NCI-H69 (cell line): ENCODE measurements around the gene KRT3.
"Not testable (repeated sequence)": the region's sequence is repeated elsewhere in the genome, so short reads cannot be mapped to it uniquely, and the experiment has no call there.

Source experiments
- DNase-seq: peaks from one replicate; lab custom pipeline; 2025; lab: John Stamatoyannopoulos, UW

Gene KRT3

GRCh38 chr12:52798003-52798670 is 2.2 kb upstream of the KRT3 start:
- no peak for DNase-seq

- DNase-seq, result no peak
Observed at GRCh38 chr12:52797529-52797894, 1.6 kb upstream of the KRT3 start.

GRCh38 chr12:52796839-52797528 is 1.1 kb upstream of the KRT3 start:
- no peak for DNase-seq

- DNase-seq, result no peak
Observed at GRCh38 chr12:52796429-52796794, 495 bp upstream of the KRT3 start.

- not testable (repeated sequence) for DNase-seq
Observed at GRCh38 chr12:52795332-52795674, 614 bp downstream of the KRT3 start.

GRCh38 chr12:52794479-52795331 is 1.2 kb downstream of the KRT3 start:
- no peak for DNase-seq

- no peak for DNase-seq
Observed at GRCh38 chr12:52792185-52793029, 3.5 kb downstream of the KRT3 start.

GRCh38 chr12:52791271-52792184 is 4.4 kb downstream of the KRT3 start:
- no peak for DNase-seq

GRCh38 chr12:52790427-52791270 is 5.3 kb downstream of the KRT3 start:
- DNase-seq, result no peak

GRCh38 chr12:52789637-52790426 is 6.1 kb downstream of the KRT3 start:
- DNase-seq, result no peak

- no peak for DNase-seq
Observed at GRCh38 chr12:52788876-52789636, 6.9 kb downstream of the KRT3 start.

- no peak for DNase-seq
Observed at GRCh38 chr12:52788192-52788875, 7.6 kb downstream of the KRT3 start.

GRCh38 chr12:52787324-52788191 is 8.4 kb downstream of the KRT3 start:
- DNase-seq, result peak; percentile 74

- DNase-seq, result no peak
Observed at GRCh38 chr12:52784909-52785308, 11.0 kb downstream of the KRT3 start.

- no peak for DNase-seq
Observed at GRCh38 chr12:52783563-52784316, 12.2 kb downstream of the KRT3 start.

GRCh38 chr12:52782502-52782901 is 13.4 kb downstream of the KRT3 start:
- no peak for DNase-seq
